Measurements from ENCODE around the gene CDK5RAP2. TPM values are rescaled to one million over a fixed set of nuclear protein-coding genes. Genes with fewer than 3 reads are reported as not detected.

Gene CDK5RAP2
- total RNA-seq, 1 experiment from 2014 or later = 50.0 TPM

DNA sequence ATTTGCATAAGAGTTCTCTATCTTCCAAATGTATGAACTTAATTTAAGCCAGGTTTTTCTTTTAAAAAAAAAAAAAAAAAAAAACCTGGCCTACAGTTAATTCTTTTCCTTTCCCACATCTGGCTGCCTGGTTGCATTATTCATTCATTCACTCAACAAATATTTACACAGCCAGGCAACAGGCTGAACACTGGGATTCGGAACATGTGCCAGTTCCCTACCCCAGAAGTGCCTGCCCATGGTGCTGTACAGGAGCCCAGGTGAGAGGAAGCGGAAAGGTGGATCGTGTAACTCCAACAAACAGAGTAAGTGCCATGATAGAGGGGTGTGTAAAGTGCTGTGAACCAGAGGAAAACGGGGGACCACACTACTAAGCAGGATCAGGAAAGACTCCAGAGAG lies 93.6 kb downstream of the CDK5RAP2 start:
- intact Hi-C loops (cut with micrococcal nuclease) = no loop called here
- ChIA-PET POLR2A (no interaction called here), CTCF (interaction anchor here (0.6 to 0.9 kb wide), 2 partner anchors 9 to 31 kb away, joined by 3 to 4 read pairs; no protein-coding TSS in a partner anchor)
- no peak overlapping the region for H3K4me3 Mint-ChIP-seq (ENCODE audit: unreplicated experiment)
- no peaks in the 10 kb centered on the region for H3K9me3 Mint-ChIP-seq (ENCODE audit: unreplicated experiment)
- H3K27me3 Mint-ChIP-seq (ENCODE audit: insufficient read depth, unreplicated experiment) = no peaks in the 10 kb centered on the region
- H3K27ac Mint-ChIP-seq (ENCODE audit: low read depth, unreplicated experiment) = peak overlapping the region; percentile 4
- no peaks in the 10 kb centered on the region for H3K4me1 Mint-ChIP-seq (ENCODE audit: insufficient read depth, unreplicated experiment)
- BruUV-seq (replicated peaks) = no TSS peak
- H3K36me3 Mint-ChIP-seq (ENCODE audit: insufficient read depth, unreplicated experiment) = peaks cover 77% of the 10 kb centered on the region
- no peak for DNase-seq (ENCODE audit: unreplicated experiment)
- TF ChIP-seq, protein P1, sequence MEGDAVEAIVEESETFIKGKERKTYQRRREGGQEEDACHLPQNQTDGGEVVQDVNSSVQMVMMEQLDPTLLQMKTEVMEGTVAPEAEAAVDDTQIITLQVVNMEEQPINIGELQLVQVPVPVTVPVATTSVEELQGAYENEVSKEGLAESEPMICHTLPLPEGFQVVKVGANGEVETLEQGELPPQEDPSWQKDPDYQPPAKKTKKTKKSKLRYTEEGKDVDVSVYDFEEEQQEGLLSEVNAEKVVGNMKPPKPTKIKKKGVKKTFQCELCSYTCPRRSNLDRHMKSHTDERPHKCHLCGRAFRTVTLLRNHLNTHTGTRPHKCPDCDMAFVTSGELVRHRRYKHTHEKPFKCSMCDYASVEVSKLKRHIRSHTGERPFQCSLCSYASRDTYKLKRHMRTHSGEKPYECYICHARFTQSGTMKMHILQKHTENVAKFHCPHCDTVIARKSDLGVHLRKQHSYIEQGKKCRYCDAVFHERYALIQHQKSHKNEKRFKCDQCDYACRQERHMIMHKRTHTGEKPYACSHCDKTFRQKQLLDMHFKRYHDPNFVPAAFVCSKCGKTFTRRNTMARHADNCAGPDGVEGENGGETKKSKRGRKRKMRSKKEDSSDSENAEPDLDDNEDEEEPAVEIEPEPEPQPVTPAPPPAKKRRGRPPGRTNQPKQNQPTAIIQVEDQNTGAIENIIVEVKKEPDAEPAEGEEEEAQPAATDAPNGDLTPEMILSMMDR (IDR thresholded peaks at IDR 0.05; ENCODE audit: unreplicated experiment) = no peak

DNA sequence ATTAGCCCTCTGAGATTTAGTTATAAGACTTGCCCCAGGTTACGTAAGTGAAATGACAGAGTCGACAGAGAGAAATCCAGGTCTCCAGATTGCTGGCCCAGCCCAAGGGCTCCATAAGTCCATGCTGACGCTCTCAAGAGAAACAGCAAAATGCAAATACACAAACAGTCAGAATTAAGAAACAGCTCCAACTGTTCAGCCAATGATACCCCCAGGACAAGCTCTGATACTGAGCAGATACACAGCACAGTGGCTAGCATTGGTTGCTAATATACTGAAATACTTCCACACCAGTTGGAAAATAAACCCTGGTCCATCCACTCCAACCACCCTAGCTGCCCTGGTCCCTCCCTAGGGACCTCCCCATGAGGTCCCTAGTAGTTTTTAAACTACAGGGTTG lies 94.2 kb downstream of the CDK5RAP2 start:
- no peak overlapping the region for H3K4me3 Mint-ChIP-seq (ENCODE audit: unreplicated experiment)
- ChIA-PET POLR2A (no interaction called here), CTCF (interaction anchor here (0.6 to 0.9 kb wide), 4 partner anchors 8 to 1813 kb away, joined by 3 to 4 read pairs (median 3); no protein-coding TSS in a partner anchor)
- BruUV-seq (replicated peaks) = no TSS peak
- no peaks in the 10 kb centered on the region for H3K4me1 Mint-ChIP-seq (ENCODE audit: insufficient read depth, unreplicated experiment)
- H3K9me3 Mint-ChIP-seq (ENCODE audit: unreplicated experiment) = no peaks in the 10 kb centered on the region
- peaks cover 74% of the 10 kb centered on the region for H3K36me3 Mint-ChIP-seq (ENCODE audit: insufficient read depth, unreplicated experiment)
- DNase-seq (ENCODE audit: unreplicated experiment) = no peak
- no peaks in the 10 kb centered on the region for H3K27me3 Mint-ChIP-seq (ENCODE audit: insufficient read depth, unreplicated experiment)
- intact Hi-C loops (cut with micrococcal nuclease) = no loop called here
- H3K27ac Mint-ChIP-seq (ENCODE audit: low read depth, unreplicated experiment) = no peak overlapping the region
- TF ChIP-seq, protein P1 (IDR thresholded peaks at IDR 0.05; ENCODE audit: unreplicated experiment) = no peak

DNA sequence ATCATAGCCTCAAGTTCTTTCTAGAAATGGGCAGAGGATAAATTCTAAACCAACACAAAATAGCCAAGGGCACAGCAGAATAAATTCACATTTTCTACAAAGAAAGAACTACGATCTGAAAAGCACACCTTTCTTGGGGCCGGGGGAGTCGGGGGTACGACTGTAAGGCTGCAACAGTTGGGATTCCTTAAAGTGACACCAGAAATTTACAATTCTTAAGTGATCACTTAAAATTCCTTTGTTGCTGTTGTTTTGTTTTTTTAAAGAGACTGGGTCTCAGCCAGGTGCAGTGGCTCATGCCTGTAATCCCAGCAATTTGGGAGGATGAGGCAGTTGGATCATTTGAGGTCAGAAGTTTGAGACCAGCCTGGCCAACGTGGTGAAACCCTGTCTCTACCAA lies 95.8 kb downstream of the CDK5RAP2 start:
- TF ChIP-seq, protein P1 (IDR thresholded peaks at IDR 0.05; ENCODE audit: unreplicated experiment) = no peak
- Mint-ChIP-seq H3K36me3 (ENCODE audit: insufficient read depth, unreplicated experiment) (peaks cover 63% of the 10 kb centered on the region), H3K4me1 (ENCODE audit: insufficient read depth, unreplicated experiment) (no peaks in the 10 kb centered on the region), H3K27ac (ENCODE audit: low read depth, unreplicated experiment) (no peak overlapping the region), H3K4me3 (ENCODE audit: unreplicated experiment) (no peak overlapping the region), H3K27me3 (ENCODE audit: insufficient read depth, unreplicated experiment) (no peaks in the 10 kb centered on the region), H3K9me3 (ENCODE audit: unreplicated experiment) (no peaks in the 10 kb centered on the region)
- BruUV-seq (replicated peaks) = no TSS peak
- POLR2A ChIA-PET = interaction anchor here (1.1 kb wide), 1 partner anchor 48 kb away, joined by 4 read pairs; no protein-coding TSS in a partner anchor
- DNase-seq (ENCODE audit: unreplicated experiment) = no peak
- intact Hi-C loops (cut with micrococcal nuclease) = no loop called here
- CTCF ChIA-PET = interaction anchor here (0.6 to 0.9 kb wide), 2 partner anchors 40 to 389 kb away, joined by 3 to 4 read pairs; no protein-coding TSS in a partner anchor

DNA sequence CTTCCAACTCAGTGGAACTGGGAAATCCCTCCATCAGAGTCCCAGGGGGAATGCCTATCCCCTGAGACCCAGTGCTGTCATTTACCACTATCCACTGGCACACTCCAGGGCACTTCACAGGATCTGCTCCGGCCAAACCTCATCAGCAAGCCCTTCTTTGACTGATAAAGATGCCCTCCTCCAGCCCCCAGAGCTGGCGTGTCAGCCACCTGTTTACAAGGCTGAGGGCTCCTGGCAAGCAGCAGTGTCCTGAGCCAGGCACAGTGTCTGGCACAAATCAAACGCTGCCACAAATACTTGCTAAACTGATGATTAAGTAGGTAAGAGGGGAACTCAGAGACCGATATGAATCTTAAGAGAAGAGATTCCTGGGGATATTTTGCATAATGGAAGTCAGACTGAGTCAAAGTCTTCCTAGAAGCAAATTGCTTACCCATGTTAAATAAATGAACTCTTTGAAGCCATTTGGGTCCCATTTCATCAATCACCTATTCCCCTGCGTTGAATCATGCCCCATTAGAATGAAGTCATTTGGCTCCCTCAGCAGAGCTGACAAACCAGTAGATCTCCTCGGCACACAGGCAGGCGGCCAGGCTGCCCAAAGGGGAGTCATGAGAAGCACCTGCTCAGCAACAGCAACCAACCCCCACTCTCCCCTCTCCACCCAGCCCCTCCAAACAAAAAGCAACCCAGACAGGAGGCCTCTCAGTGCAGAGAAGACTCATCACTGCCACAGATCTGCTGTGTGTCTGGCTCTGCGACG lies 97.4 kb downstream of the CDK5RAP2 start:
- intact Hi-C loops (cut with micrococcal nuclease) = no loop called here
- peaks cover 10% of the 10 kb centered on the region for H3K4me1 Mint-ChIP-seq (ENCODE audit: insufficient read depth, unreplicated experiment)
- no peaks in the 10 kb centered on the region for H3K9me3 Mint-ChIP-seq (ENCODE audit: unreplicated experiment)
- ChIA-PET POLR2A (no interaction called here), CTCF (interaction anchor here (1.4 kb wide), 1 partner anchor 49 kb away, joined by 8 read pairs; no protein-coding TSS in a partner anchor)
- no TSS peak for BruUV-seq (replicated peaks)
- H3K27ac Mint-ChIP-seq (ENCODE audit: low read depth, unreplicated experiment) = peak overlapping the region; percentile 31
- TF ChIP-seq, protein P1 (IDR thresholded peaks at IDR 0.05; ENCODE audit: unreplicated experiment) = no peak
- no peak for DNase-seq (ENCODE audit: unreplicated experiment)
- H3K4me3 Mint-ChIP-seq (ENCODE audit: unreplicated experiment) = no peak overlapping the region
- no peaks in the 10 kb centered on the region for H3K27me3 Mint-ChIP-seq (ENCODE audit: insufficient read depth, unreplicated experiment)
- H3K36me3 Mint-ChIP-seq (ENCODE audit: insufficient read depth, unreplicated experiment) = peaks cover 64% of the 10 kb centered on the region
